Fibroblast of lung (primary cell): ENCODE data around the gene NEB.

Experiments
- CTCF ChIP-seq, 2 donors: IDR thresholded peaks in 1 of 2; conservative IDR thresholded peaks in 1 of 2; 1 replicate in 1 of 2; 2 replicates in 1 of 2; pipeline ENCODE4 v1.5.1; 2011 to 2012; ENCODE audit warnings: low read length in 2 of 2, control low read depth in 1 of 2, inconsistent platforms in 1 of 2, low read depth in 1 of 2, mild to moderate bottlenecking in 1 of 2
- EZH2 ChIP-seq: IDR thresholded peaks from 2 replicates; pipeline ENCODE4 v1.5.1; 2012; ENCODE audit warnings: low read length, control low read depth, mild to moderate bottlenecking; ENCODE audit errors: missing control alignments

DNA sequence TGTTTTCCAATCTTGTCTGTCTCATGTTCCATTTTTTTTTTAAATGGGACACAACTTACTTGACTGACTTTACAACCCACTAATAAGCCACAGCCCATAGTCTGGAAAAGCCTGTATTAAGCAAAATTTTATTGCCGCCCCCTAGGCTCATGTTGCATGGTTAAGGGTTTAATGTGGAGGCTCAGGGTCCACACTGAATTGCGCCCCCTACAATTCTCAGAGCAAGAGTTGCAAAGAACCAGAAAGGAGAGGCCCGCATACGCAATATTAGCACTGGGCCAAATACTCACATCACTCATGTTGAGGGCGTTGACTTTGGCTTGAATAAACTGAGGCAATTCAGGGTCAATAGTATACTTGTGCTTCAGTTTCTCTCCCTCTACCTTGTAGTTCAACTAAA is 65.5 kb downstream of the NEB start:
- TF ChIP-seq CTCF (conservative IDR thresholded peaks at IDR 0.05 in 1 of 2, IDR thresholded peaks at IDR 0.05 in 1 of 2; ENCODE audit: low read depth in 1 of 2, low read length in 2 of 2) (no peak), EZH2 (no peak)
